Raji (cell line): Measurements from ENCODE around the gene RDH14.

Experiments used
- POLR2A ChIP-seq: IDR thresholded peaks from 2 replicates; pipeline ENCODE4 v1.6.1; 2011; ENCODE audit warnings: low read depth, low read length, control low read depth; ENCODE audit not compliant: insufficient read depth

RDH14 gene

DNA sequence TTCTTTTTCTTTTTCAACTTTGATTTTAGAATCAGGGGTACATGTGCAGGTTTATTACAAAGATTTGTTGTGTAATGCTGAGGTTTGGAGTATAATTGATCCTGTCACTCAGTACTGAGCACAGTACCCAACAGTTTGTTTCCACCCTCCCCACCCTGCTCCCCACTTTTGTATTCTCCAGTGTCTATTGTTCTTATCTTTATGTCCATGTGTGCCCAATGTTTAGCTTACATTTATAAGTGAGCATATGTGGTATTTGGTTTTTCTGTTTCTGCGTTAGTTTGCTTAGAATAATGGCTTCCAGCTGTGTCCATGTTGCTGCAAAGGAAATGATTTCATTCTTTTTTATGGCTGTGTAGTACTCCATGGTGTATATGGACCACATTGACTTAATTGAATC lies 43.1 kb downstream of the RDH14 start:
- TF ChIP-seq POLR2A: no peak

DNA sequence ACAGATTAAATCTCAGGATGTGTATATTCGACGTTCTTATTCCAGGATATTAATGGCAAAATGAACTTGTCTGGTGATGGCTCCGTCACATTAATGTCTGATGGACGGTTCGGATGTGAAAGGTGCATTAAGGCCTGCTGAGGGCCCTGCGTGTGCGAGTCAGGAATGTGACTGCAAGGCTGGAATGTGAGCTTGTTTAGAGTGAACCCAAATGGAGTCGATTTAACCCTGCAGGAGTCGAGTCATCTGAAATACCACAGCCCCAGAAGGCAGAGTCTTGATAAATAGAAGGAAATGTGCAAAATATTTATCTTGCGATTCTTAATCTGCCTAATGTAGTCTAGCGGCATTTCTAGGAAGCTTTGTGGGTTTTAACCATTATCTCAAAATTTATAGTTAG lies 44.3 kb downstream of the RDH14 start:
- no peak for TF ChIP-seq POLR2A

DNA sequence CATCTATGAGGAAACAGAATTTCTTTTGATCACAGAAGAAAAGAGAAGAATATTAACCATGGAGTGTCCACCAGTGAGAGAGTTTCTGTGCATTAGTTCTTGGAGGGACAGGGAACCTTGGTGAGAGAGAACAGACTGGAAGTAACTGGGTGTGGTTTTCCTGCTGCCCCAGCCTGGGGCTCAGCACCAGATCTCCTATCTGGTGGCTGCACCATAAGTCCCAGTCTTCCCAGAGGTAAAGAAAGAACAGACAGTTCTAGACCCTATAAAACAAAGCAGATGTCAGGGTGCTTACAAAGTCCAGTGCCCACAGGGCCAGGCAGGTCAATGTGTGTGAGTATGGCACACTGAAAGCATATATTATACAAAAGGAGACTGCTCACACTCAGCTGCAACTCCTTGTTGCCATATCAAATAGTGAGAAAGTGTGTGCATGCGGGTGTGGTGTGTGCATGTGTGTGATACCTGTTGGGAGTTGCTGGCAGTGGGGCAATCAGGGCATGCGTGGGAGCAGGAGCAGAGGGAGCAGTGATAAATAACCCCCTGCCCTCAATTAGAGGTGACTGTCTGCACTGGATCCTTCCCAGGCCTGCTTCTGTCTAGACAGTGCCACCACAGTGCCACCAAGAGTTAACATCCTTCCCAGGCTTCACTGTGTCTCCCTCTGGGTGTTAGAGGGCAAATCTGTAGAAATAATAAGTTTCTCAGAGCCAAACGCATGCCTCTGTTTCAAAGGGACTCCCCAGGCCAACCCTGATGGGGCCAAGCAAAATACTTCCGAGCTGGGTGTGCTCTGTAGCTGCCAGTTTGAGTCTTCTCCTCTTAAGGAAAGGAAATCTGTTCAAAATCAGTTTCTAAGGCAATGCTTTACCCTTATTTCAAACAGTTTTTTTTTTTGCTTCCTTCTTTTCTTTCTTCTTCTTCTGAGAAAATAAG lies 45.7 kb downstream of the RDH14 start:
- no peak for TF ChIP-seq POLR2A

DNA sequence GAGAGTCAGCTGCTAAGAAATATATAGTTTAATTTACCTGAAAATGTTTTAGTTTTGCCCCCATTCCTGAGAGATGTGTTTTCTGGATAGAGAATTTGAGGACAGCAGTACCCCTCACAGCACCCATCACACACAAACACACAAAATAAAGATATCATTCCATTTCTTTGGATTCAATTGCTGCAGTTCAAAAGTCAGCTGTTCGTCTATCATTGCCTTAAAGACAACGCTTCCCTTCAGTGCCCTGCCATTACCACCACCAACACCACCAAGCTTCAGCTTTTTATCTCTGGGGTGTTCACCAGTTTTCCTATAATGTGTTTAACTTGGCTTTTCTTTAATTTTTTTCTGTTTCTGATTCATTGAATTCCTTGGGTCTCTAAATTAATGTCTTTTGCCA lies 49.7 kb downstream of the RDH14 start:
- no peak for TF ChIP-seq POLR2A

DNA sequence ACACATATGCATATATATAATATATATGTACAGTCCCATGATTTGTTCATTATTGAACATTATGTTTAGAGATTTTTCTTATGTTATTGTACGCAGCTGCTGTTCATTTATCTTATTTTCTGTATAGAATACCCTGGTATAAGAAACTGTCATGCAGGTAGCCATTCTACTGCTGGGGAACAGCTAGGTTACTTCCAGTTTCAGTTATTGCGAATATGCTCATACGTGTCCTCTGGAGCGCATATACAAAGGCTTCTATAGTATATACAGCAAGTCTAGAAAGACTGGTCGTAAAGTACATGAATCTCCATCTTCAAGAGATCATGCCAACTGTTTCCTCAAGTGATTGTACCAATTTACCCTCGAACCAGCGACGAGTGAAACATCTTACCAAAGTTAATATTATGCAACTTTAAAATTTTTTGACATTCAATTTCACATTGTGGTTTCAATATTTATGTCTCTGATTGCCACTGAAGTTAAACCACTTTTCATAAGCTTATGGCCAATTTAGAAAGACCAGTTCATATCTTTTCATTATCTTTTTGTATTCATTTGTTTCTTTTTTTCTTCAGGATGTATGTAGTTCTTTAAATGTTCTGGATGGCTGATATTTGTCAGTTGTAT lies 53.5 kb downstream of the RDH14 start:
- TF ChIP-seq POLR2A: no peak

DNA sequence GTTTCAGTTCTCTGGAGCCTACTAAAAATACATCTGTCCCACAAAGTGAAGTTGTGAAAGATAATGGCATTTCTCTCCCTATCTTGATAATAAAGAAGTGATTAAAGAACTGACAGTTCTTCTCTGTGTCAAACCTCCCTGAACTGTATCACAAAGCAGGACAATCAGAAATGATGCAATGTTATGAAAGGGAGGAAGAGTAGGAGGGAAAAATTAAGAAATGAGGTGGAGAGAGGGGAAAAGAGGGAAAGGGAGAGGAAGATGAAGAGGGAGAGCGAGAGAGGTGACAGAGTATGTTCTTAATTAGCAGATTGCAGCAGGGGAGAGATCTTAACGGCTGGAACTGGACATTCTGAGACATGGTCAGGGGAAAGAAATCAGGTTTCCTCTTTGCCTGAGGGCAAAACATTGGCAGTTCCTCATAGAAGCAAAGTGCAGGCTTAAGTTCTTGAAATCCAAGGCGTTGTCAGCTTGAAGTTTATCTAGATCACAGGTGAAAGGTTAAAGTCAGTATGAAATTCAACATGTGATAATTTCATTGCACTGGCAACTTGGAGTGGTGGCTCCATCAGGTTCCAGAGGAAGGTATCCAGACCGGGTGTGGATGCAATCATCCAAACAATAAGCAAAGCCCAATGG lies 54.6 kb downstream of the RDH14 start:
- TF ChIP-seq POLR2A: no peak
